Rectal smooth muscle tissue (tissue), 1 donor: Measurements from ENCODE around the gene DISC1.
"Not testable (repeated sequence)": the region's sequence is repeated elsewhere in the genome, so short reads cannot be mapped to it uniquely, and the experiment has no call there.

Experiments used
- H3K27ac ChIP-seq: one replicate; pipeline ENCODE4 v1.7.0; 2013; ENCODE audit warnings: low read depth, low read length, inconsistent platforms
- H3K27me3 ChIP-seq: one replicate; pipeline ENCODE4 v1.7.0; 2013; ENCODE audit warnings: low read length; ENCODE audit not compliant: control insufficient read depth, insufficient read depth
- H3K36me3 ChIP-seq: one replicate; pipeline ENCODE4 v1.7.0; 2013; ENCODE audit warnings: low read length; ENCODE audit not compliant: control insufficient read depth, insufficient read depth
- H3K4me1 ChIP-seq: one replicate; pipeline ENCODE4 v1.7.0; 2013; ENCODE audit warnings: low read length; ENCODE audit not compliant: control insufficient read depth, insufficient read depth
- H3K4me3 ChIP-seq: one replicate; pipeline ENCODE4 v1.7.0; 2013; ENCODE audit warnings: low read length
- H3K9ac ChIP-seq: one replicate; pipeline ENCODE4 v1.7.0; 2013; ENCODE audit warnings: low read length

The DISC1 gene

DNA sequence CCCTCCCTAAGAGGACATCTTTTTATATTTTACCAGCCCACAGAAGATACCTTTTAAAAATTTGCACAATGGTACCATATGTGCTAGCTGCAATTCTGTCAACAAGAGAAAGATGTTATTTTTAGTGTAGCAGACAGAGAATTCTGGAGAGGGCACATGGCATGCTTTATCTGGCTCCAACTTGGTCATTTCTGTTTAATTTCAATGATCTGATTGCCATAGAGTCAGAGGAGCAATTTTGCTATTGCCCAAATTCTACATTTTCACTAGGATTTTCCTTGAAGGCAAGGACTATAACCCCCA is 17.3 kb downstream of the DISC1 start:
- Histone ChIP-seq H3K27me3 (no peaks in the 10 kb centered on the region), H3K4me3 (no peak overlapping the region), H3K36me3 (no peaks in the 10 kb centered on the region), H3K27ac (peak overlapping the region; percentile 33), H3K9ac (no peak overlapping the region), H3K4me1 (no peaks in the 10 kb centered on the region)

- H3K36me3 ChIP-seq, H3K27me3 ChIP-seq, H3K27ac ChIP-seq, H3K9ac ChIP-seq, H3K4me1 ChIP-seq, H3K4me3 ChIP-seq: not testable (repeated sequence)
Observed at GRCh38 chr1:231645634-231646033, 19.0 kb downstream of the DISC1 start.

GRCh38 chr1:231646165-231646564 is 19.6 kb downstream of the DISC1 start:
- not testable (repeated sequence) for H3K36me3 ChIP-seq, H3K4me1 ChIP-seq, H3K4me3 ChIP-seq, H3K9ac ChIP-seq, H3K27me3 ChIP-seq, H3K27ac ChIP-seq

GRCh38 chr1:231651621-231652260 is 25.2 kb downstream of the DISC1 start:
- H3K9ac ChIP-seq, H3K27ac ChIP-seq, H3K4me1 ChIP-seq, H3K4me3 ChIP-seq, H3K36me3 ChIP-seq, H3K27me3 ChIP-seq: not testable (repeated sequence)

- Histone ChIP-seq H3K4me3 (no peak overlapping the region), H3K27ac (no peak overlapping the region), H3K36me3 (no peaks in the 10 kb centered on the region), H3K4me1 (no peaks in the 10 kb centered on the region), H3K27me3 (no peaks in the 10 kb centered on the region), H3K9ac (no peak overlapping the region)
Observed at GRCh38 chr1:231653632-231654031, 27.0 kb downstream of the DISC1 start.

- no peaks in the 10 kb centered on the region for H3K36me3 ChIP-seq
- H3K27ac ChIP-seq = no peak overlapping the region
- no peaks in the 10 kb centered on the region for H3K4me1 ChIP-seq
- no peaks in the 10 kb centered on the region for H3K27me3 ChIP-seq
- no peak overlapping the region for H3K4me3 ChIP-seq
- H3K9ac ChIP-seq = no peak overlapping the region
Observed at GRCh38 chr1:231656741-231657140, 30.2 kb downstream of the DISC1 start.

GRCh38 chr1:231658223-231658622 is 31.6 kb downstream of the DISC1 start:
- H3K27me3 ChIP-seq, H3K4me3 ChIP-seq, H3K9ac ChIP-seq, H3K27ac ChIP-seq, H3K36me3 ChIP-seq, H3K4me1 ChIP-seq: not testable (repeated sequence)

- Histone ChIP-seq H3K27ac (no peak overlapping the region), H3K4me3 (no peak overlapping the region), H3K4me1 (no peaks in the 10 kb centered on the region), H3K36me3 (no peaks in the 10 kb centered on the region), H3K27me3 (no peaks in the 10 kb centered on the region), H3K9ac (no peak overlapping the region)
Observed at GRCh38 chr1:231660198-231660597, 33.6 kb downstream of the DISC1 start.

- Histone ChIP-seq H3K27ac (no peak overlapping the region), H3K4me1 (no peaks in the 10 kb centered on the region), H3K27me3 (no peaks in the 10 kb centered on the region), H3K9ac (no peak overlapping the region), H3K4me3 (no peak overlapping the region), H3K36me3 (no peaks in the 10 kb centered on the region)
Observed at GRCh38 chr1:231663211-231663792, 36.7 kb downstream of the DISC1 start.

DNA sequence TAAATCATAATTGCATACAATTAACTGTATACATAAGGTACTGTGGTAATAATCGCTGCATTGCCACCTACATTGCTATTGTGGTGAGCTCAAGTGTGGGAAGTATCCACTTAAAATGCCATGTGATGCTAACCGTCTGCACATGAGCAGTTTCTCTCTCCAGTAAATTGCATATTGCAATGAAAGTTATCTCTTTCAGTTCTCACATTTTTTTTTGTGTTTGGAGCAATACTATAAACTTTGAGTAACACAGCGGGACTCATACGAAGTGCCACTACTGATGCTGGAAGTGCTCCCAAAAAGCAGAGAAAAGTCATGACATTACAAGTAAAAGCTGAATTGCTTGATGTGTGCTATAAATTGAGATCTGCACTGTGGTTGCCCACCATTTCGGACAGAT is 38.5 kb downstream of the DISC1 start:
- H3K36me3 ChIP-seq = no peaks in the 10 kb centered on the region
- no peaks in the 10 kb centered on the region for H3K4me1 ChIP-seq
- H3K4me3 ChIP-seq = no peak overlapping the region
- H3K27ac ChIP-seq = no peak overlapping the region
- no peak overlapping the region for H3K9ac ChIP-seq
- H3K27me3 ChIP-seq = no peaks in the 10 kb centered on the region

GRCh38 chr1:231665726-231666125 is 39.1 kb downstream of the DISC1 start:
- Histone ChIP-seq H3K9ac (no peak overlapping the region), H3K36me3 (no peaks in the 10 kb centered on the region), H3K27me3 (no peaks in the 10 kb centered on the region), H3K4me3 (no peak overlapping the region), H3K27ac (no peak overlapping the region), H3K4me1 (no peaks in the 10 kb centered on the region)

- H3K27ac ChIP-seq = no peak overlapping the region
Observed at GRCh38 chr1:231666220-231666936, 39.8 kb downstream of the DISC1 start.

More at GRCh38 chr1:231666220-231666936, 39.8 kb downstream of the DISC1 start:
- H3K4me3 ChIP-seq = no peak overlapping the region
- no peak overlapping the region for H3K9ac ChIP-seq
- H3K27me3 ChIP-seq = no peaks in the 10 kb centered on the region
- H3K36me3 ChIP-seq = no peaks in the 10 kb centered on the region
- no peaks in the 10 kb centered on the region for H3K4me1 ChIP-seq
